WTC11 (cell line): ENCODE results near the gene IQSEC1. TPM values are rescaled to one million over a fixed set of nuclear protein-coding genes. Genes with fewer than 3 reads are reported as not detected.

Experiments used
- ATAC-seq: fragments of 200-7000 bp; cut with Tn5 transposase; 2 replicates; pipeline ENCODE4 v1.10.0; 2021; ENCODE audit warnings: mild to moderate bottlenecking, moderate library complexity
- CTCF ChIA-PET: fragments of 300-600 bp; sonication (Branson Sonifier 250); formaldehyde crosslinking; loops from one replicate; lab custom pipeline; 2021; ENCODE audit warnings: antibody characterized with exemption; lab: Charles Lee
- POLR2A ChIA-PET: fragments of 350-600 bp; sonication (Branson Sonifier 250); formaldehyde crosslinking; loops from one replicate; lab custom pipeline; 2021; ENCODE audit warnings: antibody characterized with exemption; lab: Charles Lee
- DNase-seq: peaks from one replicate; pipeline ENCODE4 v3.0.0; 2021; ENCODE audit warnings: low spot score
- H3K27ac Mint-ChIP-seq: 2 replicates; pipeline ENCODE4 v1.8.0; 2021; ENCODE audit warnings: mixed read lengths
- H3K27me3 Mint-ChIP-seq: 2 replicates; pipeline ENCODE4 v1.8.0; 2021; ENCODE audit warnings: low read depth, mild to moderate bottlenecking, moderate library complexity, mixed read lengths
- H3K36me3 Mint-ChIP-seq: 2 replicates; pipeline ENCODE4 v1.8.0; 2021; ENCODE audit warnings: mixed read lengths
- H3K4me1 Mint-ChIP-seq: 2 replicates; pipeline ENCODE4 v1.8.0; 2022; ENCODE audit warnings: mixed read lengths
- H3K4me3 Mint-ChIP-seq: 2 replicates; pipeline ENCODE4 v1.8.0; 2021; ENCODE audit warnings: mild to moderate bottlenecking, moderate library complexity, mixed read lengths
- H3K9me3 Mint-ChIP-seq: 2 replicates; pipeline ENCODE4 v1.8.0; 2021; ENCODE audit warnings: mixed read lengths
- ATF1 ChIP-seq: sonication (generic); formaldehyde crosslinking; IDR thresholded peaks from 2 replicates; pipeline ENCODE4 v1.8.1; 2023; ENCODE audit warnings: mild to moderate bottlenecking, moderate library complexity, missing genetic modification reagents
- ATF2 ChIP-seq: sonication (generic); formaldehyde crosslinking; IDR thresholded peaks from 2 replicates; pipeline ENCODE4 v1.8.1; 2022; ENCODE audit warnings: low read depth, missing genetic modification reagents, borderline replicate concordance
- CDX4 ChIP-seq: fragments of 250-450 bp; sonication (Bioruptor Pico); IDR thresholded peaks from 2 replicates; pipeline ENCODE4 v1.9.0; 2021; ENCODE audit warnings: moderate library complexity, mild to moderate bottlenecking, inconsistent platforms, borderline replicate concordance
- CTCF ChIP-seq: fragments of 200-600 bp; IDR thresholded peaks from 2 replicates; pipeline ENCODE4 v1.8.0; 2022; ENCODE audit warnings: antibody characterized with exemption
- E2F1 ChIP-seq: sonication (generic); formaldehyde crosslinking; IDR thresholded peaks from 2 replicates; pipeline ENCODE4 v1.8.0; 2022; ENCODE audit warnings: mild to moderate bottlenecking, missing genetic modification reagents
- E2F5 ChIP-seq: sonication (generic); formaldehyde crosslinking; IDR thresholded peaks from 2 replicates; pipeline ENCODE4 v1.8.1; 2022; ENCODE audit warnings: mild to moderate bottlenecking, moderate library complexity, missing genetic modification reagents
- EMX1 ChIP-seq: fragments of 250-450 bp; sonication (Bioruptor Pico); IDR thresholded peaks from 2 replicates; pipeline ENCODE4 v1.8.0; 2021; ENCODE audit warnings: mild to moderate bottlenecking
- ERG ChIP-seq: fragments of 250-450 bp; sonication (Bioruptor Pico); IDR thresholded peaks from 2 replicates; pipeline ENCODE4 v1.8.0; 2021; ENCODE audit warnings: mild to moderate bottlenecking
- GABPB1 ChIP-seq: sonication (generic); formaldehyde crosslinking; IDR thresholded peaks from 2 replicates; pipeline ENCODE4 v1.8.1; 2023; ENCODE audit warnings: mild to moderate bottlenecking, missing genetic modification reagents
- HMGA2 ChIP-seq: fragments of 250-450 bp; sonication (Bioruptor Pico); IDR thresholded peaks from 2 replicates; pipeline ENCODE4 v1.4.0; 2021; ENCODE audit warnings: mild to moderate bottlenecking, moderate library complexity
- IRF1 ChIP-seq: sonication (generic); formaldehyde crosslinking; IDR thresholded peaks from 2 replicates; pipeline ENCODE4 v1.8.0; 2023; ENCODE audit warnings: missing genetic modification reagents
- JUN ChIP-seq: sonication (generic); formaldehyde crosslinking; IDR thresholded peaks from 2 replicates; pipeline ENCODE4 v1.8.0; 2023; ENCODE audit warnings: mild to moderate bottlenecking, missing genetic modification reagents
- MAX ChIP-seq: sonication (generic); formaldehyde crosslinking; IDR thresholded peaks from 2 replicates; pipeline ENCODE4 v1.8.0; 2022; ENCODE audit warnings: mild to moderate bottlenecking, missing genetic modification reagents
- MLX ChIP-seq: sonication (generic); formaldehyde crosslinking; IDR thresholded peaks from 2 replicates; pipeline ENCODE4 v1.8.1; 2023; ENCODE audit warnings: mild to moderate bottlenecking, missing genetic modification reagents, moderate library complexity
- NFATC4 ChIP-seq: fragments of 250-450 bp; sonication (Bioruptor Pico); IDR thresholded peaks from 2 replicates; pipeline ENCODE4 v1.9.0; 2021; ENCODE audit warnings: mild to moderate bottlenecking
- PRRX2 ChIP-seq: fragments of 250-450 bp; sonication (Bioruptor Pico); IDR thresholded peaks from 2 replicates; pipeline ENCODE4 v1.8.0; 2021; ENCODE audit warnings: mild to moderate bottlenecking
- TCF7 ChIP-seq: sonication (generic); formaldehyde crosslinking; IDR thresholded peaks from 2 replicates; pipeline ENCODE4 v1.8.0; 2022; ENCODE audit warnings: mild to moderate bottlenecking, low read depth, missing genetic modification reagents, moderate library complexity
- TEAD4 ChIP-seq: sonication (generic); formaldehyde crosslinking; IDR thresholded peaks from 2 replicates; pipeline ENCODE4 v1.8.0; 2022; ENCODE audit warnings: mild to moderate bottlenecking, missing genetic modification reagents
- ZNF263 ChIP-seq: sonication (generic); formaldehyde crosslinking; IDR thresholded peaks from 2 replicates; pipeline ENCODE4 v1.8.1; 2022; ENCODE audit warnings: low read depth, mild to moderate bottlenecking, moderate library complexity, missing genetic modification reagents
- ZNF317 ChIP-seq: sonication (generic); formaldehyde crosslinking; IDR thresholded peaks from 2 replicates; pipeline ENCODE4 v1.8.1; 2023; ENCODE audit warnings: low read depth, mild to moderate bottlenecking, moderate library complexity, missing genetic modification reagents, borderline replicate concordance
- ZNF396 ChIP-seq: fragments of 250-450 bp; sonication (Bioruptor Pico); IDR thresholded peaks from 2 replicates; pipeline ENCODE4 v1.8.0; 2021; ENCODE audit warnings: mild to moderate bottlenecking, moderate library complexity, borderline replicate concordance
- ZNF416 ChIP-seq: fragments of 250-450 bp; sonication (Bioruptor Pico); IDR thresholded peaks from 2 replicates; pipeline ENCODE4 v1.9.0; 2021; ENCODE audit warnings: mild to moderate bottlenecking, inconsistent platforms
- ZNF423 ChIP-seq: fragments of 250-450 bp; sonication (Bioruptor Pico); IDR thresholded peaks from 2 replicates; pipeline ENCODE4 v2.1.2; 2022; ENCODE audit warnings: mild to moderate bottlenecking, moderate library complexity
- ZNF512 ChIP-seq: sonication (generic); formaldehyde crosslinking; IDR thresholded peaks from 2 replicates; pipeline ENCODE4 v1.8.1; 2022; ENCODE audit warnings: missing genetic modification reagents, borderline replicate concordance
- ZNF671 ChIP-seq: fragments of 250-450 bp; sonication (Bioruptor Pico); IDR thresholded peaks from 2 replicates; pipeline ENCODE4 v1.8.0; 2021; ENCODE audit warnings: mild to moderate bottlenecking
- total RNA-seq: library from RNA; stranded (reverse); gene quantifications from 3 replicates; pipeline ENCODE4 v1.2.3, GENCODE V29; 2021

The IQSEC1 gene
- total RNA-seq, 1 experiment from 2014 or later = 35.0 TPM

- ChIA-PET POLR2A (no interaction called here), CTCF (interaction anchor here (1.1 to 4.3 kb wide), 3 partner anchors 16 to 90 kb away, joined by 7 to 57 read pairs (median 21); no protein-coding TSS in a partner anchor)
- TF ChIP-seq MAX (no peak), ZNF317 (no peak), TCF7 (CRISPR knock-in tag) (no peak), TEAD4 (CRISPR knock-in tag) (no peak), ZNF263 (CRISPR knock-in tag) (no peak), CDX4 (CRISPR knock-in tag) (no peak), E2F5 (no peak)
- Mint-ChIP-seq H3K36me3 (no peaks in the 10 kb centered on the region; the same call in 1 of the 2 replicates), H3K4me3 (no peak overlapping the region), H3K4me1 (peaks cover 11% of the 10 kb centered on the region; the same call in 1 of the 2 replicates), H3K27ac (no peak overlapping the region), H3K27me3 (peaks cover 36% of the 10 kb centered on the region), H3K9me3 (no peaks in the 10 kb centered on the region)
- DNase-seq (no peak), ATAC-seq (no peak)
Observed at GRCh38 chr3:12893852-12894251, 179.4 kb downstream of the IQSEC1 start.

- no peak overlapping the region; the same call in 1 of the 2 replicates for H3K27ac Mint-ChIP-seq
- H3K4me3 Mint-ChIP-seq = no peak overlapping the region
- DNase-seq (no peak), ATAC-seq (no peak)
- no peak for TF ChIP-seq ZNF423
- TF ChIP-seq MLX (CRISPR knock-in tag) = no peak
- TF ChIP-seq ATF1 (CRISPR knock-in tag) = no peak
- TF ChIP-seq CTCF = no peak
- no peak for TF ChIP-seq ATF2
- TF ChIP-seq GABPB1 (CRISPR knock-in tag) = no peak
- no peak for TF ChIP-seq EMX1 (CRISPR knock-in tag)
- no peak for TF ChIP-seq HMGA2 (CRISPR knock-in tag)
- TF ChIP-seq NFATC4 (CRISPR knock-in tag) = no peak
- no peak for TF ChIP-seq TEAD4 (CRISPR knock-in tag)
- TF ChIP-seq ZNF512 (CRISPR knock-in tag) = no peak
- no peak for TF ChIP-seq ZNF671
- TF ChIP-seq E2F1 = no peak
- no peak for TF ChIP-seq JUN (CRISPR knock-in tag)
- TF ChIP-seq ZNF317 = no peak
- no peak for TF ChIP-seq ZNF396 (CRISPR knock-in tag)
- no peak for TF ChIP-seq ZNF416
- TF ChIP-seq IRF1 (CRISPR knock-in tag) = no peak
- no peak for TF ChIP-seq PRRX2
- TF ChIP-seq ERG (CRISPR knock-in tag) = no peak
- POLR2A ChIA-PET = no interaction called here
- CTCF ChIA-PET = interaction anchor here (1.1 to 4.3 kb wide), 4 partner anchors 15 to 91 kb away, joined by 3 to 57 read pairs (median 14); no protein-coding TSS in a partner anchor
- peaks cover 11% of the 10 kb centered on the region; the same call in 1 of the 2 replicates for H3K4me1 Mint-ChIP-seq
- H3K27me3 Mint-ChIP-seq = peaks cover 42% of the 10 kb centered on the region
- H3K9me3 Mint-ChIP-seq = no peaks in the 10 kb centered on the region
- H3K36me3 Mint-ChIP-seq = no peaks in the 10 kb centered on the region
Observed at GRCh38 chr3:12893247-12893646, 180.0 kb downstream of the IQSEC1 start.
